ENCODE measurements around the gene RADIL. TPM values are rescaled to one million over a fixed set of nuclear protein-coding genes. Genes with fewer than 3 reads are reported as not detected.
A peak's percentile ranks its signal among the peaks of the same experiment; 100 is the strongest.

The RADIL gene
- polyA plus RNA-seq, 3 donors: 2.1 to 3.5 (median 2.8) TPM

DNA sequence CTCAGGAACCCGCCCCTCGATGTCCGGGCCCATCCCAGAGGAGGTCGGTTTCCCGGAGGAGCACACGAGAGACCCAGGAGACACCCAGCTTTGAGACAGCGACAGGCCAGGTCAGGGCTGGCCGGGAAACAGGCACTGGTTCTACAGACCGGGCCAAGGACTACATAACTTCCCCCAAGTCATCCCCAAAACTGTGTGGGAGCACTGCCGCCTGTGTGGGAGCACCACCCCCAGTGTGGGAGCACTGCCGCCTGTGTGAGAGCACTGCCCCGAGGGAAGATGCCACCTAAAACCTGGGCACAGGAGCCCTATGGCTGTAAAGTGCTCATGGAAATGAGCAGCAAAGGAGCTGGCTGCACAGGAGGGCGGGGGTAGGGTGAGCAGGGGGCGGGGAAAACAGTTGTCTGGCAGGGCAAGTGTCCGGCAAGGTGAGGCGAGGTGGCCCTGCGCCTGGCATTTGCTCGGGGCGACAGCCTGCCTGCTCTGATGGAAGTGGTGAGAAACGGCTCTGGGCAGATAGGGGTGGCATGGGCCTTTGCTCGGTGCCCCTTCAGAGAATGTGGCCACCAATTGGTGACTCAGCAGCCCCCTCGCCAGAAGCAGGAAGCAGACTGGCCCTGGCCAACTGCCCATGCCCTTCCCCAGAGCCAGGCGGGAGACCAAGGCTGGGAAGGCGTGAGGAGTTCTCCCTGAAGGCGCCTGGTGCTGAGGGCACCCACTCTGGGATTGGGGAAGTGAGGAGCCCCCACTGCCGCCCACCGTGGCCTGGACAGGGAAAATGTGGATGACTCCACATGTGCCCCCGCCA, 47.9 kb downstream of the RADIL start:
- no peak for DNase-seq (ENCODE audit: extremely low read depth in 1 of 11, low read depth in 9 of 11, low spot score in 4 of 11)

DNA sequence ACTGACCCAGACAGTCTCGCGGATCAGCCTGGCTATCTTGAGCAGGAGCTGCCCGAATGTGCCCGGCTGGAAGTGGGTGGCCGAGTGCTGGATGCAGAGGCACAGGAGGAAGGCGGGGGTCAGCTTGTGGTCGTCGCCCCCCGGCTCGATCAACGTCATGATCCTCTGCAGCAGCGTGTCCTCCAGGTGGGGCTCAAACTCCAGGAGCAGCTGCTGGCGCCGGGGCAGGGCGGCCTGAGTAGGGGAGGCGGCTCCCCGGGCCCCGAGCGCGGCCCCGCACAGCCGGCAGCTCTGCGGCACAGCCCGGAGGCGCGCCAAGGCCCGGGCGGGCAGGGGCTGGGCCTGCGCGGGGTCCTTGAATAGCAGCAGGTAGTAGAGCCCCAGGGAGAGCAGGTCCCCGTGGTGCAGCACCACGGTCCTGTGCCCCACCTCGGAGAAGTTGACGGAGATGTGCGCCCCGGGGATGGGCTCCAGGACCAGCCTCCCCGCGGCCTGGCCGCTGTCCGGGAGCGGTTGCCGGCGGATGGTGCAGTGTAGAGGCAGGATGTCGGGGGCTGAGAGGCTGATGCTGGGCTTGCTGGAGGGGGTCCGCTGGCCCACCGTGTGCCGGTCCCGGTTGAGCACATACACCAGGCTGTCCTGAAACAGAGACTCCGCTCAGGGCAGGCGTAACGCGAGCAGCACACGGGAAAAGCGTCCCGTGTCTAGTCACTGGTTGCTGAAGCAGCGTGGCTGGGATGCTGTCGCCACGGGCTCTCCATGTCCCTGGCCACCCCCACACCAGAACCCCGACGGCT, 48.7 kb downstream of the RADIL start:
- no peak for DNase-seq (ENCODE audit: extremely low read depth in 1 of 11, low read depth in 9 of 11, low spot score in 4 of 11)

DNA sequence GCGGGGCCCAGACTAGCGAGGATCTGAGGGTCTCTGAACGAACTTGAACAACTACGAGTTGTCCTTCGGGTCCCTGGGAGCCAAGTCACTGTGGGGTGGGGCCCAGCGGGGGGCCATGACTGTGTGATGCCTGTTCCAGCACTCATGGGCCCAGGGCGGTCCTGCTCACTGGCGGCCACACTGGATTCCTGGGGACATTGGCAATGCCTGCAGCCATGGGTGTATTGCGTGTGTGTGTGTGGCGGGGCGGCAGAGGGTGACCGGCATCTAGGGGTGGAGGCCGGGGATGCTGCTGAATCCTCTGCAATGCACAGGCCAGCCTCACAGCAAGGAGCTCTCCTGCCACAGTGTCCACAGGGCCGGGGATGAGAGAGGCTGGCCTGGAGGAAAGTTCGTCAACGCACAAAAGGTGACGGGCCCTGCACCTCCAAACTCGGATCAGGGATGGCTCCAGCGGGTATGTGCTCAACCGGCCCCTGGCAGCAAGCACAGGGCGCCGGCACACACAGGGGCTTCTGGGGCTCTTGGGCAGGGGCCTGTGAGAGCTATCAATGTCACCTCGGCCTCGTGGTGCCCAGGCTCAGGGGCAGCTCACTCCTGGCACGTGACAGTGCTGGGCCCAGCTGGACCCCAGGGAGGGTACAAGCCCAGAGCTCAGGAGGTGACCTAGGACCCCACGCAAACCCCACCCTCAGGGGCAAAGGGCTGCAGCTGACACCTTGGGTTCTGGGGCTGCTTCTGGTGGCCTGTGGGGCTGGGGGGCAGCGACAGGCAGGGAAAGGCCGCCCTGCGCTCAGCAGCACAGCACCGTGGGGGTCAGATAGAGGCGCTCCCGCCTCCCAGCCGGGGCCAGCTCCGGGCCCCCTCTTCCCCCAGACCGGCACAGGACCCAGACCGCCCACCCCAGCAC, 49.6 kb downstream of the RADIL start:
- DNase-seq (ENCODE audit: extremely low read depth in 1 of 11, low read depth in 9 of 11, low spot score in 4 of 11): no peak

DNA sequence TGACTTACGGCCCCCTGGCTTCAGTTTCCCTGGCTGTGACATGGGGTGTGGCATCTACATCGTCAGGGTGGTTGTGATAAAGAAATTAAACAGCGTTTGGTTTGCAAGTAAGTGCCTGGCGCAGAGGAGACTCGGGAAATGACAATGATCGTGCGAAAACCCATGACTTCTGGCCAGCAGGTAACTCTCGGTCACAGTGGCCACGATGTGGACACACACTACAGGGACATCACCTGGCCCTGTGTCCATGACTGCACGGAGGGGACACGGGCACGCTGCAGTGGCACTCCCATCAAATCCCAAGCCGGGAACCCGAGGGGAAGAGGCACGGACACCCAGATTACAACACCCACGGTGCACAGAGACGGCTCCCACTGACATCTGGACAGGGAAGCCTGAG, 50.3 kb downstream of the RADIL start:
- DNase-seq (ENCODE audit: extremely low read depth in 1 of 11, low read depth in 9 of 11, low spot score in 4 of 11): no peak

DNA sequence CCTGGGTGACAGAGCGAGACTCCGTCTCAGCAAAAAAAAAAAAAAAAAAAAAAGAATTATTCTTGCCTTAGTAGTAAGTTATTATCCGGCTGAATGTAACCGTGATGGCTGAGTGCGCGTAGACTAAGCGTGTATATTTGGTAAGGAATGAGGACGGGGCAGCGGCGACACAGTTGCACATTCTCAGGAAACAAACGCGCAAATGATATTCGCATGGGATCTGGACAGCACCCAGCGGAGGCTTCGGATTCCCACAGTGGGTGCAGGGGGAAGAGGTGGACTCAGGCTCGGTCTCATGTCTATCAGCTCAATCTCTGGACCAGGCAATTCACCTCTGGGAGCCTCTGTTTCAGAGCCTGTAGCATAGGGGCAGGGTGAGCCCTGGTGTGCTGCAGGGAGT, 50.8 kb downstream of the RADIL start:
- DNase-seq (ENCODE audit: extremely low read depth in 1 of 11, low read depth in 9 of 11, low spot score in 4 of 11): no peak

DNA sequence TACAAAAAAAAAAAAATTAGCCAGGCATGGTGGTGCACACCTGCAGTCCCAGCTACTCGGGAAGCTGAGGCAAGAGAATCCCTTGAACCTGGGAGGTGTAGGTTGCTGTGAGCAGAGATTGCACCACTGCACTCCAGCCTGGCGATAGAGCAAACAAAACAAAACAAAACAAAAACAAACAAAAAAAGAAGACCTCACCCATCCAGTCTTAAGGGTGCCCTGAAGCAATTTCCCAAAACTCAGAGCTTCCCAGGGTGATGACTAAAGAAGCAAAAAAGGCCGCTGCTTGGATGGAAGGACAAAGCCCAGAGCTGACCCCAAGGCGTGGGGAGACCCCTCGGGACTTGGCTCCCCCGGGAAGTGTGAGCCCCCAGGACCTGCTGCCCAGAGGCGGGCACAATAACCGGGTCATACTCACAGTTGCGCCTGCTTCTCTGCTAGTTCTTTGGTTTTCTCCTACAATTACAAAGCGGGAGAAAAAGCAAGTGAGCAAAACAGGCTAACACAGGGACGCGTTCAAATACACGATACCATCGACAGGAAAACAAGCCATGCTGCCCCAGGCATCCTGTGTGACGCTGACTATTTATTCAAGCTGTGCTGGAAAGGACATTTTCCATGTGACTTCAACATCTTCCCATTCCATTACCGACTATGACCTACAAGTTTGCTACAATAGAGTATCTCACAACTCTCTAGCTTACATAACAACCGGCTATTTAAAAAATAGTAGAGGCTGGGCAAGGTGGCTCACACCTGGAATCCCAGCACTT, 51.6 kb downstream of the RADIL start:
- DNase-seq (ENCODE audit: extremely low read depth in 1 of 11, low read depth in 9 of 11, low spot score in 4 of 11): no peak

DNA sequence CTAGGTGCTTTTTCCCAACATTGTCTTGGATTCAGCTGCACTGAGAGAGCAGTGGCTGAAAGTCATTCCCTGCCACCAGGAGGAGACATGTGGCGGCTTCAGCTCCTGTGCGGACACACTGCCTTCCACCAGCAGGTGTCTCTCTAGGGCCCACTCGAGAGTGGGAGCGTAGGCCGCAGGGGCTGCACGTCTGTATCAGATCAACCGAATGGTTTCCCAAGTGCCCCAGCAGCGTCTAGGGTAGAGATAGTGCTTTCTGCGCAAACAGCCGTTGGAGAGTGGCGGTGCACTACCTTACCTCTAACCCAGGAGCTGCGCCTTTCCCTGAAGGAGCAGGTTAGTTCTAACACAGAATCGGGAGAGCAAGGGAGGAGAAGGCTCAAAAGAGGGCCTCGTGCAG, 53.3 kb downstream of the RADIL start:
- DNase-seq (ENCODE audit: extremely low read depth in 1 of 11, low read depth in 9 of 11, low spot score in 4 of 11): peak in 8 of 11 donors; percentile 53 to 79 (median 74)

DNA sequence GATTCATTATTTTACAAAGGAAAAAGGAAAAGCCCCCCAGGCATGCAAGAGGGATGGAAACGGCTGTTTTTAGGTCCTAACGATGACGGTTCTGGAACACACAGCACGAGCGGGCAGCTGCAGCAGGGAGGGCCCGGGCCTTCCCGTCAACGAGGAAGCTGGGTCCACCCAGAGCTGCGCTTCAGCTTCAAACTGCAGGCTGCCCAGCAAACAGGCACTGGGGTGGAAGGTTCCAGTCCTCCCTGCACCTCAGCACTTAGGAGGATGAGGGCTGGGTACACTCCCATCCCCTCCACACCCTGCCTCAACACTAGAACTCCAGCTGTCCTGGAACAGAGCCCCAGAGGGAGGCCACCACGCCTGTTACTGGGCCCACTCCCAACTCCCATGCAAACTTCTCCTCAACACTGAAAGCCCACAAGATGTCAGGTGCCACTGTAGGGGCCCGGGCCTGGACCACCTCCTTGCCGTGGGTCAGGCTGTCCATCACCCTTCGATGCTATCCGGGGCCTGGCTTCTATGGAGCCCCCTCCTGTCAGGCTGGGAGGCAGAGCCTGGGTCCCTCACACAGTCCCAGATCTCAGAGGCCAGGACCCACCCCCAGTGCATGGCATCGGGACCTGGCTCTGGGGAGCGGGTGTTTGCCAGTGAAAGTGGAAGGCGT, 54.7 kb downstream of the RADIL start:
- no peak for DNase-seq (ENCODE audit: extremely low read depth in 1 of 11, low read depth in 9 of 11, low spot score in 4 of 11)

DNA sequence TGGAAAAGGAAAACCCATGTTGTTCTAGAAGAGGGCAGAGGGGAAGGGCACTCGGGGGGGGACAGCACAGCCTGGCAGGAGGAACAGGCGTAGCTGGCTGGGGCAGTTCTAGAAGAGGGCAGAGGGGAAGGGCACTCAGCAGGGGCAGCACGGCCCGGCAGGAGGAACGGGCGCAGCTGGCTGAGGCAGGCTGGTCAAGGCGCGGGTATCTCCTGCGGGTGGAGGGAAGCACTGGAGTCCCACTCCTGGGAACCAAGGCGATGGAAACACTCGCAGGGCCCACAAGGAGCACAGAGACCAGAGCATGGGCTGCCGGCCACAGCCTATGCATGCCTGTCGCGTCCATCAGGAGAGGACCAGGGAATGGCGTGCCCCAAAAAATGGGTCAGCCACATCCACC, 58.4 kb downstream of the RADIL start:
- no peak for DNase-seq (ENCODE audit: extremely low read depth in 1 of 11, low read depth in 9 of 11, low spot score in 4 of 11)

DNA sequence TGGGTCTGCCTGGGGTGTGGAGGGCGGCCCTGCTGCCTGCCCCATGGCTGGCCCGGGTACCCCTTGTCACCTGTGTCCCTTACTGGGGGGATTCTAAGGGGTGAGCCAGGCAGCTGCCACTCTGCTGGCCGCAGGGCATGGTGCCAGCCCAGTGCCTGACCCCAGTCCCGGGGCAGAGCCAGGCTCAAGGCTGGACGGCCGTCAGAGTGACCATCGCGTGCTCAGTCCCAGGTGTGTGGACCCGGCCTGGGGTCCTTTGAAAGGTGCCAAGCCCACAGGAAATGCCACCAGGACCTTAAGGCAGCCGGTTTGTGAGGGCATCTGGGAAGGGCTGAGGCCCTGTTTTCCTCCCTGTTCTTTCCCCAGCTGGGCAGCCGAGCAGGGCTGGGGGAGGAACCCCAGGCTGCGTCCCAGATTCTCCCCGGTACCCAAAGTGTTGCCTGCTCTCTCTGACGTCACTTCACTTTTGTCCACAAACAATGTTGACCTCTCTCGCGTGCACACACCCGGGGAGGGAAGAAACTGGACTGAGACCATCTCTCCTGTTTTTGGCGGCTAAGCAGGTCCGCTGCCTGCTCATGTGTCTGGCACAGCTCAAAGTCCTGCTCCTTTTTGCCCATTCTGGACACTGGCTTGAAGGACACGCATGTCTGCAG, 59.3 kb downstream of the RADIL start:
- DNase-seq (ENCODE audit: extremely low read depth in 1 of 11, low read depth in 9 of 11, low spot score in 4 of 11): no peak

DNA sequence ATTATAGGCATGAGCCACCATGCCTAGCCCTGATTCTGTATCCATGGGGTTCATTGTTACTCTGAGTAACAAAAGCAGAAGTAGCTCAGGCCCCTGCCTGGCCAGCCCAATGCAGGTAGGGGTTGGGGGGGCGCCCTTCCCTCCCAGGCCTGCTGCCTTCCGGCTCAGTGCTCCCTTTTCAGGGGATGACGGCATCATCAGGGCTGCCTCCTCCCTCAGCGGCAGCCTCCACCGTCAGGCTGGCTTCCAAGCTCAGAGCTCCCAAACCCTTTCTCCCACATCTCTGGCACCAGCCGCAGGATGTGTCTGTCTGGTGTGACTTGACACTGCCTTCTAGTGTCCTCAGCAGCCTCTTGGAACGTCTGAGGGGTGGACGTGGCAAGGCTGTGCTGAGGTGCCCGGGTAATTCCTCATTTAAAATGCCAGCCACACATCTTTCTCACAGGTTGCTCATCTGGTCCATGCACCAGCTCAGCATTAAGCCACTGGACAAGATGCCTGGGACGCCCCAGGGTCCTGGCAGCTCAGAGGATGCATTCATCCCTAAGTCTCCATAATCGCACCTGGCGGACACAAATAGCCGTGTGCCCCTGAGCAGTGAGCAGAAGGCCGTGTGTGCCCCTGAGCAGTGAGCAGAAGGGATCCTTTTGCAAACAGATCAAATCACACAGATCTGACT, 59.9 kb downstream of the RADIL start:
- DNase-seq (ENCODE audit: extremely low read depth in 1 of 11, low read depth in 9 of 11, low spot score in 4 of 11): no peak

DNA sequence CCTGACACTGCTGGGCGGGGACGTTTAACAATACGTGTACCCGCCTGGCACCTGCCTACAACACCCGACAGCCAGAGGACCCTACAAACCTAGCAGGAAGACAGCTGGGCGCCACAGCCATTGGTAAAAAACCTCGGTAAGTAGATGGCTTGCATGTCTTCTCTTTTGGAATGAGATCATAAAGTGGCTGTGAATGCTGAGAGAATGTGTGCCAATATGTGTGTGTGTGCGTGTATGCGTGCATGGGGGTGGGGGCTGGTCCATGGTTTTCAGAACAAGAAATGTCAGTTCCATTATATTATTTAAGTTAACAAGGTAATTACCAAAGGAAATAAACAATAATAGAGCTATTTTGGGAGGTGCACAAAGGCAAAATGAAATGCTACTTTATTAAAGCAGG, 60.8 kb downstream of the RADIL start:
- DNase-seq (ENCODE audit: extremely low read depth in 1 of 11, low read depth in 9 of 11, low spot score in 4 of 11): no peak

DNA sequence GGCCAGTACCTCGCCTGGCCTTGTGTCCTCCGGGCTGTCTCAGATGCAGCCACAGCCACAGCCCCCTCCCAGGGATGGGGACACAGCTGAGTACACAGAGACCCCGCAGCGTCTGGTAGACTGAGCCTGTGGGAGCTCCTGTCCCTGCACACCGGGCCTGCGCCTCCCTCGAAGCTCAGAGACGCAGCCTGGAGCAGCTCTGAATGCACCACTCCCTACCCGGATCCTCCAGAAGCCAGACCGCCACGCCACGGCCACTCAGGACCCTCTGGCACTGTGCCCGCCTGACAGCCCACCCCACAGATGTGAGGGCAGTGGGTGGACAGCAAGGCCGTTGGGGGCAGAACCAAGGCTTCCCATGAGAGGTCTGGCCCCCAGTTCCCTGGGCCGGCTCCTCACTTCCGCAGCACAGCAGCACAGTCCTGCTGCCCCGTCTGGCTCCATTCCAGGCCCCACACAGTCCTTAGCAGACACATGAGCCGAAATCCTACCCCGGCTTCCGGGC, 62.5 kb downstream of the RADIL start:
- no peak for DNase-seq (ENCODE audit: extremely low read depth in 1 of 11, low read depth in 9 of 11, low spot score in 4 of 11)

DNA sequence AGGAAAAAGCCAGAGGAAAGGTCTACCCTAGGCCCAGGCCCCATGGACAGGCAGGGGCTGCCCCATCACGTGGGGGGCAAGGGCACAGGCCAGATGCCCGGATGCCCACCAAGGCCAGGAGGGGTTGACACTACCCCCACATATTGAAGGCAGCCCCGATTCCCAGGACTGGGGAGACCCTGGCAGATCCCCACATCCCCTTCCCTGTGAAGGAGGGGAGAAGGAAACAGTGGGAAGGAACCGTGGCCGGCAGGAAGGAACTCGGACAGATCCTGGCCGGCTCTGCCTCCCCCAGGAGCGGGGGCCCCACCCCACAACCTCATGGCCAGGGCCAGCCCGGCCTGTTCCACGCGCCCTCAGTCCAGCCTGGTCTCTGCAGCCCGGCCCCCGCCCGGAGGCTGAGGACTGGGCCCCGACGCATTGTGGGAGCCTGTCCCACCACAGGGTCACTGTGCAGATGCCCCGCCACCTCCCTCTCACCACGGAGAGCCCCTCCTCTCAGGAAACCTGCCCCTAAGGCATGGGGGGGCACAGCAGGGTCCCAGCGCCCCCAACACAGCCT, 63.0 kb downstream of the RADIL start:
- DNase-seq (ENCODE audit: extremely low read depth in 1 of 11, low read depth in 9 of 11, low spot score in 4 of 11): no peak

DNA sequence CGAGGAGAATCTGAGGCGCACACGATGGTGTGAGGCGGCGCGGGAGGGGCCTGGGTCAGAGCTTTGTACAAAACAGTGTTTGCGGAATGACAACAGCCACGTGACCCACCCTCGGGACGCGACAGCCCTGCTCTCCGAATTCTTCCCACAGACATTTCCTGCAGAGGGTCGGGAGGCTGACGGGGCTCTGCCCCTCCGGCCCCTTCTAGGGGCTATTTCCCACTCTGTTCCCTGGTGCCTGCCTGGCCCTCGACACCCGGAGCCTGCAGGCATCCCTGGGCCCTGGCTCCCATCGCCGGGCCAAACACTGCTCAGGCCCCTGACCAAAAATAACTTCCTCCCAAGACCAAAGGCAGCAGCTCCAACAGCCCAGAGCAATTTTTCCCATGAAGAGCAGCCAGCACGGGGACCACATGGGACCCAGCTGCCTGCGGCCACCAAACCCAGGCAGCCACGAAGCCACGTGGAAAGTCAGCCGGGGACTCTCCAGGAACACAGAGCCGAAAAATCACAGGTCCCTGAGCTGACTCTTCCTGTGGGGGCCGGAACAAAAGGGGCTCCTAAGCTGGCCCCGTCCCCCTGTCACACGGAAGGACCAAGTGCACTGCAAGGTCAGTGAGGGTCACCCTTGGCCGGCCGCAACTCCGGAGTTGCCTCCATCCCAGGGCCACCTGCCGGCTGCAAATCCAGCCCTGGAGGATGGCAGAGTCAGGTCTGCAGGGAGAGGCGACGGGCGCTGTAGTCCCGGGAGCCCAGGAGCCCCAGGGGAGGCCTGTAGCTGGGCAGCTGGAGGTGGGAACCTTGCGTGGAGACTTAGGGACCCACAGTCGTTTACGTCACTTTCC, 63.7 kb downstream of the RADIL start:
- no peak for DNase-seq (ENCODE audit: extremely low read depth in 1 of 11, low read depth in 9 of 11, low spot score in 4 of 11)

Data from renal cortex interstitium (tissue), 11 donors.